Esophagus squamous epithelium (tissue), 5 donors: Measurements from ENCODE around the gene PRPSAP1. TPM values are rescaled to one million over a fixed set of nuclear protein-coding genes. Genes with fewer than 3 reads are reported as not detected.
"Not testable (repeated sequence)": the region's sequence is repeated elsewhere in the genome, so short reads cannot be mapped to it uniquely, and the experiment has no call there.

ENCODE experiments used
- DNase-seq: peaks from one replicate; lab custom pipeline; 2025; lab: John Stamatoyannopoulos, UW
- H3K27ac ChIP-seq, 4 donors: fragments of 200-600 bp; sonication (generic); one replicate each; pipeline ENCODE4 v1.5.1; 2016 to 2019; ENCODE audit warnings: mild to moderate bottlenecking in 1 of 4
- H3K27me3 ChIP-seq, 4 donors: fragments of 200-600 bp; sonication (generic); 1 replicate in 3 of 4; 2 replicates in 1 of 4; pipeline versions ENCODE4 v1.5.1 to v1.6.0; 2017 to 2021; ENCODE audit warnings: antibody characterized with exemption in 1 of 4
- H3K36me3 ChIP-seq, 3 donors: fragments of 200-600 bp; sonication (generic); one replicate each; pipeline ENCODE4 v1.5.1; 2016 to 2019
- H3K4me1 ChIP-seq, 3 donors: fragments of 200-600 bp; sonication (generic); one replicate each; pipeline ENCODE4 v1.5.1; 2017 to 2019
- H3K4me3 ChIP-seq, 4 donors: fragments of 200-600 bp; sonication (generic); 1 replicate in 3 of 4; 2 replicates in 1 of 4; pipeline ENCODE4 v1.5.1; 2016 to 2019; ENCODE audit warnings: mild to moderate bottlenecking in 2 of 4, moderate library complexity in 1 of 4
- H3K9me3 ChIP-seq, 3 donors: fragments of 200-600 bp; sonication (generic); one replicate each; pipeline ENCODE4 v1.5.1; 2016 to 2019
- CTCF ChIP-seq, 6 experiments: fragments of 450-650 bp in 4 of 6; fragments of 200-600 bp in 2 of 6; sonication (generic) in 2 of 6; IDR thresholded peaks; one replicate each; pipeline ENCODE4 v1.5.1; 2016 to 2019; ENCODE audit warnings: antibody characterized with exemption in 6 of 6, mild to moderate bottlenecking in 4 of 6, moderate library complexity in 4 of 6
- POLR2A ChIP-seq, 4 donors: fragments of 450-650 bp; IDR thresholded peaks; one replicate each; pipeline ENCODE4 v1.6.1; 2017; ENCODE audit warnings: antibody characterized with exemption in 4 of 4, mild to moderate bottlenecking in 4 of 4, moderate library complexity in 3 of 4
- WGBS, 2 donors: methylation state at CpG; one replicate each; pipeline ENCODE4 v1.1.5; 2018; 5-methylcytosine and 5-hydroxymethylcytosine counted together
- intact Hi-C: fragments of 100-400 bp; cut with DNase I; formaldehyde crosslinking; loops from one replicate; pipeline ENCODE4 v1.15.0; 2022
- total RNA-seq, 4 donors: library from RNA; depleted of rRNA; stranded (reverse); fragments of >200 nt; gene quantifications; one replicate each; pipeline ENCODE4 v1.1.0, GENCODE V29; 2016
- donor health status: DM: yes; HTN: yes; CAD: no.

The PRPSAP1 gene
- total RNA-seq, 4 donors from 2014 or later: 36.0 to 68.6 (median 49.5) TPM

GRCh38 chr17:76353004-76353598, 615 bp downstream of the PRPSAP1 start:
- intact Hi-C loops: no loop called here
- Histone ChIP-seq H3K36me3 (peaks cover 0 to 9% (median 0%) of the 10 kb centered on the region in 3 donors), H3K4me3 (peak overlapping the region; percentile 67 to 97 (median 91)), H3K27me3 (no peaks in the 10 kb centered on the region), H3K27ac (peak overlapping the region; percentile 90 to 94 (median 92)), H3K4me1 (peaks cover 6 to 43% (median 7%) of the 10 kb centered on the region in 3 donors), H3K9me3 (no peaks in the 10 kb centered on the region)
- TF ChIP-seq CTCF (IDR thresholded peaks at IDR 0.05): no peak
- no peak for TF ChIP-seq POLR2A (IDR thresholded peaks at IDR 0.05)
- WGBS, 2 donors: 0 to 1% methylated on average over 1 to 7 of the region's 51 CpGs
- DNase-seq: no peak

- Histone ChIP-seq H3K4me1 (peaks cover 6 to 35% (median 7%) of the 10 kb centered on the region in 3 donors), H3K27ac (no peak overlapping the region), H3K4me3 (peak overlapping the region in 1 of 4 donors; percentile 94), H3K36me3 (peaks cover 0 to 24% (median 6%) of the 10 kb centered on the region in 3 donors), H3K27me3 (no peaks in the 10 kb centered on the region), H3K9me3 (no peaks in the 10 kb centered on the region)
- intact Hi-C loops: no loop called here
- WGBS, 2 donors: 63 to 77% methylated on average over 9 of the region's 9 CpGs
- DNase-seq: no peak
- TF ChIP-seq CTCF (IDR thresholded peaks at IDR 0.05) (no peak), POLR2A (IDR thresholded peaks at IDR 0.05) (no peak)
Observed at GRCh38 chr17:76351526-76352071, 2.1 kb downstream of the PRPSAP1 start.

- no peak for DNase-seq
- Histone ChIP-seq H3K9me3 (no peaks in the 10 kb centered on the region), H3K27me3 (no peaks in the 10 kb centered on the region), H3K36me3 (peaks cover 0 to 36% (median 6%) of the 10 kb centered on the region in 3 donors), H3K27ac (no peak overlapping the region), H3K4me3 (no peak overlapping the region), H3K4me1 (peaks cover 6 to 34% (median 7%) of the 10 kb centered on the region in 3 donors)
- no peak for TF ChIP-seq POLR2A (IDR thresholded peaks at IDR 0.05)
- no peak for TF ChIP-seq CTCF (IDR thresholded peaks at IDR 0.05)
- 84 to 87% methylated on average over 4 to 5 of the region's 5 CpGs for WGBS, 2 donors
- intact Hi-C loops: no loop called here
Observed at GRCh38 chr17:76350463-76350862, 3.3 kb downstream of the PRPSAP1 start.

GRCh38 chr17:76346936-76347335, 6.8 kb downstream of the PRPSAP1 start:
- Histone ChIP-seq H3K4me1 (peaks cover 0 to 12% (median 0%) of the 10 kb centered on the region in 3 donors), H3K36me3 (peaks cover 5 to 69% (median 16%) of the 10 kb centered on the region in 3 donors)
- H3K9me3 ChIP-seq, DNase-seq, H3K27me3 ChIP-seq, H3K27ac ChIP-seq, H3K4me3 ChIP-seq: not testable (repeated sequence)
- WGBS, 2 donors: 92 to 95% methylated on average over 9 to 10 of the region's 11 CpGs
- intact Hi-C loops: loop anchor here (5.0 kb wide), 1 partner anchor 35 kb away; no protein-coding TSS in a partner anchor

GRCh38 chr17:76345377-76345974, 8.2 kb downstream of the PRPSAP1 start:
- Histone ChIP-seq H3K4me3 (no peak overlapping the region), H3K9me3 (no peaks in the 10 kb centered on the region), H3K27ac (no peak overlapping the region), H3K36me3 (peaks cover 5 to 83% (median 16%) of the 10 kb centered on the region in 3 donors), H3K4me1 (no peaks in the 10 kb centered on the region), H3K27me3 (no peaks in the 10 kb centered on the region)
- DNase-seq: no peak
- 79 to 89% methylated on average over 13 to 14 of the region's 14 CpGs for WGBS, 2 donors
- TF ChIP-seq POLR2A (IDR thresholded peaks at IDR 0.05): no peak
- no peak for TF ChIP-seq CTCF (IDR thresholded peaks at IDR 0.05)
- intact Hi-C loops: loop anchor here (5.0 kb wide), 1 partner anchor 33 kb away; no protein-coding TSS in a partner anchor
